Common myeloid progenitor, CD34-positive (primary cell): ENCODE measurements around the gene IYD.
A peak's percentile ranks its signal among the peaks of the same experiment; 100 is the strongest.
"Not testable (repeated sequence)": the region's sequence is repeated elsewhere in the genome, so short reads cannot be mapped to it uniquely, and the experiment has no call there.

ENCODE experiments used
- CTCF ChIA-PET: fragments of 350-600 bp; sonication (Branson Sonifier 250); formaldehyde crosslinking; loops from one replicate; lab custom pipeline; 2021; ENCODE audit warnings: antibody characterized with exemption; lab: Charles Lee
- POLR2A ChIA-PET: fragments of 350-600 bp; sonication (Branson Sonifier 250); formaldehyde crosslinking; loops from one replicate; lab custom pipeline; 2021; ENCODE audit warnings: antibody characterized with exemption; lab: Charles Lee
- DNase-seq, 3 donors: peaks; one replicate each; pipeline versions ENCODE4 v3.0.0 to v3.0.0-alpha.2; 2013
- H3K27ac ChIP-seq, 2 experiments: 1 replicate in 1 of 2; 2 replicates in 1 of 2; pipeline ENCODE4 v1.7.0; 2013; ENCODE audit warnings: inconsistent platforms in 2 of 2, low read length in 2 of 2, mild to moderate bottlenecking in 2 of 2, low read depth in 1 of 2, moderate library complexity in 1 of 2; ENCODE audit not compliant: severe bottlenecking in 2 of 2, insufficient read depth in 1 of 2, poor library complexity in 1 of 2
- H3K27me3 ChIP-seq, 5 experiments: replicated peaks in 2 of 5; 1 replicate in 3 of 5; 2 replicates in 2 of 5; pipeline versions ENCODE4 v1.6.1 to v1.7.0; 2013; ENCODE audit warnings: low read length in 4 of 5, mild to moderate bottlenecking in 2 of 5, moderate library complexity in 2 of 5, inconsistent platforms in 1 of 5; ENCODE audit not compliant: insufficient read depth in 5 of 5, control insufficient read depth in 4 of 5
- H3K36me3 ChIP-seq, 4 experiments: 1 replicate in 2 of 4; 2 replicates in 2 of 4; pipeline versions ENCODE4 v1.6.1 to v1.7.0; 2013; ENCODE audit warnings: low read length in 3 of 4, control low read depth in 1 of 4, mild to moderate bottlenecking in 1 of 4; ENCODE audit not compliant: control insufficient read depth in 4 of 4, insufficient read depth in 4 of 4
- H3K4me1 ChIP-seq, 4 experiments: 1 replicate in 3 of 4; 2 replicates in 1 of 4; pipeline versions ENCODE4 v1.6.1 to v1.7.1; 2013; ENCODE audit warnings: low read length in 3 of 4, mild to moderate bottlenecking in 3 of 4, control low read depth in 1 of 4, inconsistent platforms in 1 of 4, moderate library complexity in 1 of 4; ENCODE audit not compliant: control insufficient read depth in 4 of 4, insufficient read depth in 4 of 4; ENCODE audit errors: control extremely low read depth in 1 of 4
- H3K4me3 ChIP-seq, 7 experiments: 1 replicate in 4 of 7; 2 replicates in 3 of 7; pipeline versions ENCODE4 v1.5.1 to v1.7.0; 2013; ENCODE audit warnings: mild to moderate bottlenecking in 7 of 7, low read length in 6 of 7, moderate library complexity in 6 of 7, inconsistent platforms in 2 of 7, low read depth in 2 of 7, control low read depth in 1 of 7; ENCODE audit not compliant: insufficient read depth in 4 of 7, control insufficient read depth in 1 of 7; ENCODE audit errors: extremely low read depth in 1 of 7
- H3K9me3 ChIP-seq, 5 experiments: 1 replicate in 4 of 5; 2 replicates in 1 of 5; pipeline versions ENCODE4 v1.6.1 to v1.7.1; 2013; ENCODE audit warnings: low read length in 4 of 5, mild to moderate bottlenecking in 2 of 5, inconsistent platforms in 1 of 5, low read depth in 1 of 5, moderate library complexity in 1 of 5; ENCODE audit not compliant: control insufficient read depth in 4 of 5, insufficient read depth in 2 of 5; ENCODE audit errors: control extremely low read depth in 1 of 5
- WGBS: methylation state at CpG from one replicate; pipeline ENCODE4 v1.1.5; 2013; ENCODE audit not compliant: insufficient coverage; 5-methylcytosine and 5-hydroxymethylcytosine counted together

Gene IYD

GRCh38 chr6:150374346-150374745, 5.5 kb downstream of the IYD start:
- H3K27me3 ChIP-seq, H3K9me3 ChIP-seq, H3K4me1 ChIP-seq, H3K27ac ChIP-seq, H3K4me3 ChIP-seq, DNase-seq, POLR2A ChIA-PET, CTCF ChIA-PET, H3K36me3 ChIP-seq: not testable (repeated sequence)
- 65% methylated on average over 4 of the region's 5 CpGs for WGBS

GRCh38 chr6:150377211-150377781, 8.5 kb downstream of the IYD start:
- DNase-seq: peak; percentile 30 to 76 (median 68)
- Histone ChIP-seq H3K4me3 (no peak overlapping the region), H3K4me1 (peaks cover 0 to 3% (median 0%) of the 10 kb centered on the region in 4 experiments), H3K27me3 (peaks cover 0 to 3% (median 0%) of the 10 kb centered on the region in 5 experiments), H3K27ac (no peak overlapping the region), H3K36me3 (no peaks in the 10 kb centered on the region), H3K9me3 (no peaks in the 10 kb centered on the region)
- 72% methylated on average over 3 of the region's 4 CpGs for WGBS
- POLR2A ChIA-PET: no interaction called here
- CTCF ChIA-PET: no interaction called here

GRCh38 chr6:150380256-150380655, 11.4 kb downstream of the IYD start:
- Histone ChIP-seq H3K4me1 (peaks cover 0 to 3% (median 0%) of the 10 kb centered on the region in 4 experiments), H3K27me3 (peaks cover 0 to 3% (median 0%) of the 10 kb centered on the region in 5 experiments), H3K27ac (no peak overlapping the region), H3K4me3 (no peak overlapping the region), H3K36me3 (no peaks in the 10 kb centered on the region), H3K9me3 (no peaks in the 10 kb centered on the region)
- POLR2A ChIA-PET: interaction anchor here (0.6 kb wide), 1 partner anchor 368 kb away, joined by 5 read pairs; no protein-coding TSS in a partner anchor
- CTCF ChIA-PET: interaction anchor here (1.0 kb wide), 1 partner anchor 32 kb away, joined by 3 read pairs; no protein-coding TSS in a partner anchor
- WGBS: no CpG with 5 or more reads among the region's 1 CpG
- no peak for DNase-seq

GRCh38 chr6:150382171-150382570, 13.4 kb downstream of the IYD start:
- CTCF ChIA-PET: interaction anchor here (1.7 kb wide), 1 partner anchor 13 kb away, joined by 8 read pairs; no protein-coding TSS in a partner anchor
- no peak overlapping the region for H3K27ac ChIP-seq
- H3K27me3 ChIP-seq: peaks cover 0 to 2% (median 0%) of the 10 kb centered on the region in 5 experiments
- DNase-seq: no peak
- 95% methylated on average over 3 of the region's 4 CpGs for WGBS
- H3K4me1 ChIP-seq: peaks cover 0 to 2% (median 0%) of the 10 kb centered on the region in 4 experiments
- POLR2A ChIA-PET: no interaction called here
- H3K36me3 ChIP-seq: no peaks in the 10 kb centered on the region
- H3K4me3 ChIP-seq: no peak overlapping the region
- H3K9me3 ChIP-seq: no peaks in the 10 kb centered on the region

GRCh38 chr6:150391414-150391813, 22.6 kb downstream of the IYD start:
- no peaks in the 10 kb centered on the region for H3K9me3 ChIP-seq
- H3K4me3 ChIP-seq: no peak overlapping the region
- WGBS: 97% methylated on average over 4 of the region's 4 CpGs
- peaks cover 0 to 8% (median 0%) of the 10 kb centered on the region in 5 experiments for H3K27me3 ChIP-seq
- ChIA-PET CTCF (interaction anchor here (1.1 kb wide), 1 partner anchor 312 kb away, joined by 3 read pairs; no protein-coding TSS in a partner anchor), POLR2A (no interaction called here)
- no peak overlapping the region for H3K27ac ChIP-seq
- no peak for DNase-seq
- H3K36me3 ChIP-seq: no peaks in the 10 kb centered on the region
- H3K4me1 ChIP-seq: no peaks in the 10 kb centered on the region

- Histone ChIP-seq H3K9me3 (no peaks in the 10 kb centered on the region), H3K27me3 (peaks cover 0 to 8% (median 0%) of the 10 kb centered on the region in 5 experiments), H3K36me3 (no peaks in the 10 kb centered on the region), H3K4me1 (no peaks in the 10 kb centered on the region), H3K4me3 (no peak overlapping the region), H3K27ac (no peak overlapping the region)
- DNase-seq: no peak
- ChIA-PET POLR2A (interaction anchor here (0.7 kb wide), 1 partner anchor 319 kb away, joined by 3 read pairs; no protein-coding TSS in a partner anchor), CTCF (interaction anchor here (1.1 kb wide), 1 partner anchor 313 kb away, joined by 3 read pairs; no protein-coding TSS in a partner anchor)
- WGBS: 80% methylated on average over 1 of the region's 3 CpGs
Measured at GRCh38 chr6:150391890-150392289, 23.1 kb downstream of the IYD start.
